GM19239 (cell line): Measurements from ENCODE around the gene STING1.
A peak's percentile ranks its signal among the peaks of the same experiment; 100 is the strongest.
"Not testable (repeated sequence)": the region's sequence is repeated elsewhere in the genome, so short reads cannot be mapped to it uniquely, and the experiment has no call there.

Experiments
- DNase-seq: peaks from one replicate; pipeline ENCODE4 v3.0.0; 2011; ENCODE audit warnings: low spot score; ENCODE audit not compliant: insufficient read length
- FAIRE-seq: peaks from 2 replicates; lab custom pipeline; 2011; peaks lifted over from hg19 to GRCh38; lab: Jason Lieb, UNC

Gene STING1

GRCh38 chr5:139503879-139504278 is 21.3 kb upstream of the STING1 start:
- not testable (repeated sequence) for FAIRE-seq, DNase-seq

- FAIRE-seq, DNase-seq: not testable (repeated sequence)
Observed at GRCh38 chr5:139503036-139503817, 20.7 kb upstream of the STING1 start.

- DNase-seq: no peak
- FAIRE-seq: no peak
Observed at GRCh38 chr5:139501381-139501780, 18.8 kb upstream of the STING1 start.

DNA sequence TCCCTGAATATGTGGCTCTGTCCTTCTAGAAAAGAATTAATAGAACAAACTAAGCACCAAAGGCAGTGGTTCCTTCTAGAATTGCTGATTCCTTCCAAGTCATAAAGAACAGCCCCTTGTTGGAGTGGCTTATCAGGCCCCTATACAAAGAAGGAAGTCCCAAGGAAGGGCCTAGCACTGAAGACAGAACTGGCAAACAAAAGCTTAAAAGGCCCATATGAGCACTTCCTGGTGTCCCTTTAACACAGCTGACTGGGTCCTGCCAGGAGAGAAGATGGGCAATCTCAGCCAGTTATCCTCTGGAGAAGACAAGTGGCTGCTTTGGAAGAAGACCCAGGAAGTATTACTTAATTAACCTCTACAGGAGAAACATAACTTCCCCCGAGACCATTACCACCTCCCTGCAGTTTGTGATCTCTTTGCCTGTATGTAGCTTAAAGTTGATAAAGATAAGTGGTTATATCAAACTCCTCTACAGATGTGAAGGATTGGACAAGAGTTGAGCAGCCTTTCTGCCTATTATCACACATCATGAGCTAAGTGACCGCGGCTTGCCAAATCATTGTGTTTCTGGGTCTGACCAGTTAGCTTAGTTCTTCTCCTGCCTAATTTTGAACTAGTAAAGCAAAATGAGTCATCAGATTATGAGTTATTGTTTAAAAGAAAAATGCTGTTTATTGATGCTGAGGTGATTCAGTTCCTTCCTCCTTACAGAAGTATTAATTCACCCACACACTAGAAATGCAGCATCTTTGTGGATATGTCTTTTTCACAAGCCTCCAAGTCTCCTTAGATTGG is 13.3 kb upstream of the STING1 start:
- FAIRE-seq (no peak), DNase-seq (no peak)

GRCh38 chr5:139494832-139495231 is 12.3 kb upstream of the STING1 start:
- FAIRE-seq (no peak), DNase-seq (no peak)

- DNase-seq: no peak
- FAIRE-seq: no peak
Observed at GRCh38 chr5:139494256-139494655, 11.7 kb upstream of the STING1 start.

GRCh38 chr5:139492700-139493192 is 10.2 kb upstream of the STING1 start:
- DNase-seq (no peak), FAIRE-seq (no peak)

DNA sequence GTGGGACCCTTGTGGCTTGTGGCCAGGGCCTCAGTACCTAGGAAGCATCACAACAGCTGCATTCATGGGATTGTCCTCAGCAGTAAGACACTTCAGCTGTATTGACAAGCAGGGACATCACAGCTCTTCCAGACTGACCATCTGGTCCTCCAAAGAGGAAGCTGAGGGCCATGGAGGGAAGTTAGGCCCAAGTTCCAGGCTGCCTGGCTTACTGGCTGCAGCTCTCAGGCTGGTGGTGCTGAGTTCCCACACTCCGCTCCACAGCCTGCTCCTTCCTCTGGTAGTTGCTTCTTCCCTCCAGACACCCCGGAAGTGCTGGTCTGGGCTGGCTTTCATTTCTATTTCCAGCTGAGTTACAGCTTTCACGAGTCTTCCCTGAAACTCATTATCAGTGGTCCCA is 5.7 kb upstream of the STING1 start:
- FAIRE-seq (peak; percentile 52), DNase-seq (no peak)

DNA sequence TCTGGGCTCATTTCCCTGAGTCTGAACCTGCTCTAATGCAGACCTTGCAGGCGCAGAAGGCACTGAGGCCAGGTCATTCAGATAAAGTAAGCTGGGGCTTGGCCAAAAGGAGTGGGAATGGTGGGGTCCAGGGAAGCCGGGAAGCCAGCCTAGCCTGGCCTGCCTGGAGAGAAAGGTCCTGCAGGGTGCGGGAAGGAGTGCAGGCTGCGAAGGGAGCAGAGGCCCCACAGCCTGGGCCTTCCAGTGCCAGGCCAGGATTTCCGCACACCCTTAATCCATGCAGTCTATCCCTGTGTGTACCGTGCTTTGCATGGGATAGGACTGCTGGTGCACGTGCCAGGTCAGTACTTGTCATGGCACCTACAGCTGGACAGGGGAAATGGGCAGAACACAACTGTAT is 3.6 kb upstream of the STING1 start:
- DNase-seq (no peak), FAIRE-seq (no peak)

DNA sequence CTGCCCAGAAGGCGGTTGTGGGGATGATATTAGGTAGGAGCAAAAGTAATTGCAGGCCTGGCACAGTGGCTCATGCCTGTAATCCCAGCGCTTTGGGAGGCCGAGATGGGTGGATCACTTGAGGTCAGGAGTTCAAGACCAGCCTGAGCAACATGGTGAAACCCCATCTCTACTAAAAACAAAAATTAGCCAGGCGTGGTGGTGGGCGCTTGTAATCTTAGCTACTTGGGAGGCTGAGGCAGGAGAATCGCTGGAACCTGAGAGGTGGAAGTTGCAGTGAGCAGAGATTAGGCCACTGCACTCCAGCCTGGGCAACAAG is 291 bp upstream of the STING1 start:
- FAIRE-seq, DNase-seq: not testable (repeated sequence)

GRCh38 chr5:139481580-139482049 is 943 bp downstream of the STING1 start:
- FAIRE-seq (no peak), DNase-seq (no peak)

GRCh38 chr5:139481122-139481533 is 1.4 kb downstream of the STING1 start:
- DNase-seq (no peak), FAIRE-seq (no peak)

DNA sequence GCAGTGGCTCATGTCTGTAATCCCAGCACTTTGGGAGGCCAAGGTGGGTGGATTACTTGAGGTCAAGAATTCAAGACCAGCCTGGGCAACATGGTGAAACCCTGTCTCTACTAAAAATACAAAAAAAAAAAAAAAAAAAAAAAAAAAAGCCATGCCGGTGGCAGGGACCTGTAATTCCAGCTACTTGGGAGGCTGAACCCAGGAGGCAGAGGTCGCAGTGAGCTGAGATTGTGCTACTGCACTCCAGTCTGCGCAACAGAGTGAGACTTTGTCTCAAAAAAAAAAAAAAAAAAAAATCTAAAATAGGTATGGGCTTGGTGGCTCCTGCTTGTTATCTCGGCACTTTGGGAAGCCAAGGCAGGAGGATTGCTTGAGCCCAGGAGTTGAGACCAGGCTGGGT is 2.8 kb downstream of the STING1 start:
- DNase-seq, FAIRE-seq: not testable (repeated sequence)

DNA sequence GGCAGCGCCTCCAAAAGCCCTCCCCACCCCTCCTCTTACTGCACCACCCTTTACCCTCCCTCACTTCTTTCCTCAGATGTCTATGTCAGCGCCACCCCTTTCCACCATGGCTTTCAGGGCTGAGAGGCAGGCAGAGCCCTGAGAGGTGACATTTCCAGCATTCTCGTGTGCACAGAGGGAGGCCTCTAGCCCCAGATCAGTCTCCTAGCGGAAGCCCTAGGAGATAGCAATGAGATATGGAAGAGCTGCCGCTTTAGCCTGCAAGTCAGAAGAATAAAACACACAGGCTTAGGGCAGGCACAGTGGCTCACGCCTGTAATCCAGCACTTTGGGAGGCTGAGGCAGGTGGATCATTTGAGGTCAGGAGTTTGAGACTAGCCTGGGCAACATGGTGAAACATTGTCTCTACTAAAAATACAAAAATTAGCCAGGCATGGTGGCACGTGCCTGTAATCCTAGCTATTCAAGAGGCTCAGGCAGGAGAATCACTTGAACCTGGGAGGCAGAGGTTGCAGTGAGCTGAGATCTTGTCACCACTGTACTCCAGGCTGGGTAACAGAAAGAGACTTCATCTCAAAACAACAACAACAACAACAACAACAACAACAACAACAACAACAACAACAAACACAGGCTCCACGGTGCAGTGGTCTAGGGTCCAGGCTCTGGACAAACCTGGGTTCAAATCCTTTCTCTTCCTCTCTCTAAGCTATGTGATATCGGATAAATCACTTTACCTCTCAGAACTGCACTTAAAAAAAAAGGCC is 3.7 kb downstream of the STING1 start:
- DNase-seq: not testable (repeated sequence)

DNA sequence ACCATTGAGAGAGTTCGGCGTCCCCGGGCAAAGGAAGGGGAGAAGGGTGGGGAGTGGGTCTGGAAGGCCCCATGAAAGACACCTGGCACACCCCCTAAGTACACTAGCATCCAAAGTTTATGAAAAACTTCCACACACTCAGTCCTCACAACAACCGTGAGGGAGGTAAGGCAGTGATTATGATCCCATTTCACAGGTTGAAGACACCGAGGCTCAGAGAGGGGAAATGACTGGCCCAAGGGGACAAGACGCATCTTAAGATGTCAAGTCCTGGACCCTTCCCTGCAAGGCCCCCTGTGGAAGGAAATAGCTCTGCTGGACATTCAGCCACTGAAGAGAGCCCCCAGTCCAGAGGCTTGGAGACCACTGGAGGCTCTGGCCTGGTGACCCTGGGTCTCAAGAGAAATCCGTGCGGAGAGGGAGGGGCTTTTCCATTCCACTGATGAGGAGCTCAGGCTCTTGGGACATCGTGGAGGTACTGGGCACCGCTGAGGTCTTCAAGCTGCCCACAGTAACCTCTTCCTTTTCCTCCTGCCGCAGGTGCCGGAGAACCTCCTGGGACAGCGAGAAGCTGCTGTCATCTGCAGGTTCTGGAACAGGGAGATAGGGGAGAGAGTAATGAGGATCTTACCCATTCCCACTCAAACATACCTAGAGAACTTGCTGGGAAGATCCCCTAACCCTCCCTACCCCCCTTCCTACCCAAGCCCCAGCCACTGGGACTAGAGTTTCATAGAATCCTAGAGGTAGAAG is 6.5 kb downstream of the STING1 start:
- FAIRE-seq: no peak
- DNase-seq: no peak

More for the DNA sequence above, 3.7 kb downstream of the STING1 start:
- not testable (repeated sequence) for FAIRE-seq

DNA sequence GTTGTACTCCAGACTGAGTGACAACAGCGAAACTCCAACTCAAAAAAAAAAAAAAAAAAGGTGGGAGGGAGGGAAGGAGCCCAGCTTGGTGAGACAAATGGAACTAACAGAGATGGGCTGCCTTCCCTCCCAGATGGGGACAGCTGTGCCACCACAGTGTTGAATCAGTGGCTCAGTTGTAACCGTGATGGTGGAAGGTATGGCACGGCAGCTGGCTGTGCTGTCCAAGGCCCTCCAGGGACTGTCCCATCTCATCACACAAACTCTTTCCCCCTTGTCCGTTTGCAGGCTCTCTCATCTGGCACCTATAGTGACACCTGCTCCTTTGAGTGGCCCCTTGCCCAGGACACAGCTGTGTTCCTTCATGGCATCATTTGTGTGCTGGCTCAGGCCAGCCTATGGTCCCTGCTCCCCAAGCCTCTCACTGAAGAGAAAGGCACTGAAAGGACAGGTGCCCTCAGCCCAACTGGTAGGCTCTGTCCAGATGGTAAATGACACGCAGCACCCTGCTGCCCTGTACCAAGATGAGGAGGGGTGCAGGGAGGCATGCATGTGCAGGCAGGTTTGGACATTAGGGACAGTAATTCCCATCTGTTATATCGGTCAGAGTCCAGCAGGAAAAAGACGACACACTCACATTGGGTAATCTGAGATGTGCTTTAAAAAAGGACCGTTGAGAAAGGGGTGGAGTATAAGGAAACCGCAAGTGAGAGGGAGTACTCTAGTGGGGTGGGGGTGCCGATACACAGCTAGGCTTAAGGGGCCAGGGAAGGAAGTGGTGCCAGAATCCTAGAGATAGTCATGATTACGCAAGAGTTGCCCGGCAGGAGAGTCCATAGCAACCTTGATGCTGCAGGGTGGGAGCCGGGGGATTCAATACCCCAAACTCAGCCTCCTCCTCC is 7.4 kb downstream of the STING1 start:
- DNase-seq (no peak), FAIRE-seq (peak; percentile 61)

DNA sequence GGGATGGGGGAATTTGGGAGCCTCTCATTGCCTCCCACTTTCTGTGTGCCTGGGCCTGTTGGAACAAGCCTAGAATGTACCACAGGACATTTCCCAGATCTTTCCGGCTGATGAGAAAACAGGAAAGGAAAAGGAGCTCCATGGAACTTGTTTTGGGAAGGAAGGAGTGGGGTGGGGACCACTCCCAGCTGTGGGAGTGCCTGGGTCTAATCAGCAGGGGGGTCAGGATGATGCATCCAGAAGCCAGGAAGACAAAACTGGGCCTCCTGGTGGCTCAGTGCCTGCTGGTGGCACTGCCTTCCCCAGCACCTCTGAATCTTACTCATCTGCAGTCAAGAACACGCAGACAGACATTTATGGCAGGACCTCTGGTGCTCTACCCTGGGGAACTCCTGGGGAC is 9.0 kb downstream of the STING1 start:
- no peak for FAIRE-seq
- no peak for DNase-seq

- DNase-seq (no peak), FAIRE-seq (no peak)
Observed at GRCh38 chr5:139473105-139473504, 9.5 kb downstream of the STING1 start.
